Loucy (cell line): ENCODE measurements around the gene LMBR1.
"Not testable (repeated sequence)": the region's sequence is repeated elsewhere in the genome, so short reads cannot be mapped to it uniquely, and the experiment has no call there.

Experiments used
- H2AFZ ChIP-seq: fragments of 200-600 bp; sonication (generic); 2 replicates; pipeline ENCODE4 v1.6.0; 2016; ENCODE audit warnings: antibody characterized with exemption, mild to moderate bottlenecking, low read length, moderate library complexity
- H3F3A ChIP-seq: fragments of 200-600 bp; 2 replicates; pipeline ENCODE4 v1.6.0; 2016; ENCODE audit warnings: antibody characterized with exemption, low read depth, mild to moderate bottlenecking
- H3K27me3 ChIP-seq: fragments of 200-600 bp; sonication (generic); 2 replicates; pipeline ENCODE4 v1.6.1; 2014; ENCODE audit warnings: low read length, mild to moderate bottlenecking; ENCODE audit not compliant: insufficient read depth, poor library complexity, severe bottlenecking
- H3K36me3 ChIP-seq: fragments of 200-600 bp; sonication (generic); 2 replicates; pipeline ENCODE4 v1.6.1; 2016; ENCODE audit warnings: low read length; ENCODE audit not compliant: insufficient read depth
- H3K4me1 ChIP-seq: fragments of 200-600 bp; sonication (generic); 2 replicates; pipeline ENCODE4 v1.5.1; 2014; ENCODE audit warnings: low read length, mild to moderate bottlenecking; ENCODE audit not compliant: insufficient read depth, poor library complexity, severe bottlenecking
- H3K4me2 ChIP-seq: fragments of 200-600 bp; sonication (generic); 2 replicates; pipeline ENCODE4 v1.6.0; 2014; ENCODE audit warnings: antibody characterized with exemption, low read length, low read depth, mild to moderate bottlenecking; ENCODE audit not compliant: poor library complexity, severe bottlenecking
- H3K4me3 ChIP-seq: fragments of 200-600 bp; sonication (generic); 2 replicates; pipeline ENCODE4 v1.5.1; 2014; ENCODE audit warnings: low read length, mild to moderate bottlenecking, mixed read lengths; ENCODE audit not compliant: poor library complexity, severe bottlenecking
- H3K79me2 ChIP-seq: fragments of 200-600 bp; sonication (generic); 2 replicates; pipeline ENCODE4 v1.6.1; 2014; ENCODE audit warnings: low read length; ENCODE audit not compliant: insufficient read depth
- H3K9ac ChIP-seq: fragments of 200-600 bp; sonication (generic); 2 replicates; pipeline ENCODE4 v1.6.0; 2014; ENCODE audit warnings: mild to moderate bottlenecking, low read depth, low read length, moderate library complexity; ENCODE audit not compliant: poor library complexity, severe bottlenecking
- H3K9me2 ChIP-seq: fragments of 200-600 bp; sonication (generic); replicated peaks from 2 replicates; pipeline ENCODE4 v1.6.1; 2016; ENCODE audit warnings: low read depth, low read length, mixed read lengths
- H3K9me3 ChIP-seq: fragments of 200-600 bp; sonication (generic); 2 replicates; pipeline ENCODE4 v1.6.1; 2014; ENCODE audit warnings: mild to moderate bottlenecking, antibody characterized with exemption, low read length, low read depth; ENCODE audit not compliant: insufficient read depth
- H4K20me1 ChIP-seq: fragments of 200-600 bp; sonication (generic); 2 replicates; pipeline ENCODE4 v1.6.0; 2014; ENCODE audit warnings: antibody characterized with exemption, low read length, mild to moderate bottlenecking; ENCODE audit not compliant: insufficient read depth, poor library complexity, severe bottlenecking
- CTCF ChIP-seq: fragments of 200-600 bp; sonication (generic); conservative IDR thresholded peaks from 2 replicates; pipeline ENCODE4 v1.5.1; 2014; ENCODE audit warnings: mild to moderate bottlenecking, antibody characterized with exemption, low read length
- EZH2phosphoT487 ChIP-seq: fragments of 200-600 bp; IDR thresholded peaks from 2 replicates; pipeline ENCODE4 v1.6.1; 2018; ENCODE audit warnings: antibody characterized with exemption, mild to moderate bottlenecking, moderate library complexity, borderline replicate concordance

The LMBR1 gene

DNA sequence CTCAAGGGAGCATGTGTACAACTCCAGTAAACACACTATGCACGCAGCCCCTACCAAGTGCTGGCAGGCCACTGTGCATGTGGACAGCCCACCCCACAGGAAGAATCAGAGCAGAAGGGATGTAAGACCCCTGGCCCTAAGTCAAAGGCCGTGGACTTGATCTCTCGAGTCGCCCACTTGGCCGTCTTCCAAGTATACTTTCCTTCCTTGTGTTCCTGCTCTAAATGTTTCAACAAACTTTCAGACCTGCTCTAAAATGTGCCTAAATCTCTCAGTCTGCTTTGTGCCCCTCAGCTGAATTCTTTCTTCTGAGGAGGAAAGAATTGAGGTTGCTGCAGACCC is 35.4 kb upstream of the LMBR1 start:
- Histone ChIP-seq H3K36me3 (no peaks in the 10 kb centered on the region), H3K9me2 (no peaks in the 10 kb centered on the region), H4K20me1 (no peaks in the 10 kb centered on the region), H3F3A (no peaks in the 10 kb centered on the region; the same call in 1 of the 2 replicates), H3K4me3 (no peak overlapping the region), H3K4me1 (peaks cover 42% of the 10 kb centered on the region), H3K9ac (no peak overlapping the region), H3K4me2 (peak overlapping the region; percentile 60), H3K27me3 (no peaks in the 10 kb centered on the region), H3K79me2 (no peaks in the 10 kb centered on the region), H3K9me3 (no peaks in the 10 kb centered on the region), H2AFZ (no peak overlapping the region)
- TF ChIP-seq EZH2phosphoT487, result no peak
- TF ChIP-seq CTCF, result no peak

GRCh38 chr7:156927571-156928405 is 34.8 kb upstream of the LMBR1 start:
- H4K20me1 ChIP-seq, result no peaks in the 10 kb centered on the region
- H3K9me3 ChIP-seq, result no peaks in the 10 kb centered on the region
- H3K9ac ChIP-seq, result peak overlapping the region; percentile 2
- H3K36me3 ChIP-seq, result no peaks in the 10 kb centered on the region
- H3K9me2 ChIP-seq, result no peaks in the 10 kb centered on the region
- H3K4me2 ChIP-seq, result peak overlapping the region; percentile 60
- H3K4me3 ChIP-seq, result peak overlapping the region; percentile 18
- TF ChIP-seq CTCF (no peak), EZH2phosphoT487 (no peak)
- no peaks in the 10 kb centered on the region; the same call in 1 of the 2 replicates for H3F3A ChIP-seq
- H2AFZ ChIP-seq, result no peak overlapping the region
- no peaks in the 10 kb centered on the region for H3K79me2 ChIP-seq
- H3K27me3 ChIP-seq, result no peaks in the 10 kb centered on the region
- peaks cover 44% of the 10 kb centered on the region for H3K4me1 ChIP-seq

DNA sequence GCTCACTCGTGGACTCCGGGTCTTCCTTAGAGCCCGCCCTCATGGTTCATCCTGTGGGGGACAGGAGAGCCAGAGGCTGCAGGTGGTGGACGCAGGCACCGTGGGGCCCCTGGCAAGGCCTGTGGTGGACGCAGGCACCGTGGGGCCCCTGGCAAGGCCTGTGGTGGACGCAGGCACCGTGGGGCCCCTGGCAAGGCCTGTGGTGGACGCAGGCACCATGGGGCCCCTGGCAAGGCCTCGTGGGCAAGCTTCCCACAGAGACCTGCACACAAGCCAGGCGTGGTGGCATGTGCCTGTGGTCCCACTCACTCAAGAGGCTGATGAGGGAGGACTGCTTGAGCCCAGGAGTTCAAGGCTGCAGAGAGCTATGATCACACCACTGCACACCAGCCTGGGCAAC is 32.8 kb upstream of the LMBR1 start:
- H3K27me3 ChIP-seq, result not testable (repeated sequence)
- peaks cover 49% of the 10 kb centered on the region for H3K4me1 ChIP-seq

GRCh38 chr7:156922304-156922703 is 29.3 kb upstream of the LMBR1 start:
- not testable (repeated sequence) for H3K27me3 ChIP-seq, H3K4me3 ChIP-seq, H3K9me3 ChIP-seq, H2AFZ ChIP-seq, H3K9ac ChIP-seq, H3K9me2 ChIP-seq, H4K20me1 ChIP-seq, H3F3A ChIP-seq, H3K36me3 ChIP-seq, H3K79me2 ChIP-seq
- H3K4me2 ChIP-seq, result peak overlapping the region; percentile 44
- peaks cover 28% of the 10 kb centered on the region for H3K4me1 ChIP-seq

More for the DNA sequence above, 32.8 kb upstream of the LMBR1 start:
- not testable (repeated sequence) for H4K20me1 ChIP-seq, H3F3A ChIP-seq, H3K9ac ChIP-seq, H3K9me3 ChIP-seq, H2AFZ ChIP-seq, H3K4me2 ChIP-seq, H3K9me2 ChIP-seq, H3K4me3 ChIP-seq, H3K79me2 ChIP-seq, H3K36me3 ChIP-seq

GRCh38 chr7:156920487-156921373 is 27.7 kb upstream of the LMBR1 start:
- H3K4me3 ChIP-seq, H3K9ac ChIP-seq, H3K4me2 ChIP-seq, H3K79me2 ChIP-seq, H3K9me3 ChIP-seq, H3K27me3 ChIP-seq, H3F3A ChIP-seq, H4K20me1 ChIP-seq, H3K36me3 ChIP-seq, H3K9me2 ChIP-seq, H2AFZ ChIP-seq: not testable (repeated sequence)
- H3K4me1 ChIP-seq, result peaks cover 18% of the 10 kb centered on the region
